HG03460 (cell line): Measurements from ENCODE around the gene ATP13A3.

ENCODE experiments used
- ATAC-seq: cut with Tn5 transposase; IDR thresholded peaks from one replicate; pipeline ENCODE4 v1.9.1; 2021; ENCODE audit not compliant: unreplicated experiment

Gene ATP13A3

DNA sequence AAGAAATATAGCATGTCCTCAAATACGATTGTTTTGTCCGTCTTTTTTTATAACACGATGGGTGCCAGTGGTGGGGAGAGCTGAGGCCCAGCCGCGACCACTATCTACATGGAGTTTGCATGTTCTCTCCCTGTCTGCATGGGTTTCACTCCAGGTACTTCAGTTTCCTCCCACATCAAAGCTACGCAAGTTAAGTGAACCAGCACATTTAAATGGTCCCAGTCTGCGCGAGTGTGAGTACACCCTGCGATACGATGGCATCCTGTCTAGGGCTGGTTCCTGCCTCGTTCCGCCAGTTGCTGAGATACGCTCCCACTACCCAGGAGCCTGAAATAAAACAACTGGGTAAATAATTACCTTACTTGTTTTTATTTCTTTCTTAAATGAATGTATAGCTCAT, 40.6 kb downstream of the ATP13A3 start:
- no peak for ATAC-seq

DNA sequence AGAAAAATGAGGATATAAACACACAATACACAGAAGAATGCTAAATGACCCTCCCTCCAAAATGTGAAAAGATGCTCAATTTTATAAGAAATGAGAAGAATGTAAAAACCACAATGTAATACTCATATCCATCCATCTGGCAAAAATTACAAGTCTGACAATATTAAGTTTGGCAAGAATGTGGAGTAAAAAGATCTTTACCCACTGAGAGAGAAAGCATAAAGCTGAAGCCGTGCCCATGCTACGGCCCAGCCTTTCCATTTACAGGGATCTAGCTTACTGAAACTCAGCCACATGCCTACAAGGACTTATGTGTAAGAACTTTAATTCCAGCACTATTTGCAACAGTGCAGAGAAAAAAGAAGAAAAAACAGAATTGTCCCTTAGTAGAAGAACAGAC, 42.9 kb downstream of the ATP13A3 start:
- ATAC-seq, result no peak

DNA sequence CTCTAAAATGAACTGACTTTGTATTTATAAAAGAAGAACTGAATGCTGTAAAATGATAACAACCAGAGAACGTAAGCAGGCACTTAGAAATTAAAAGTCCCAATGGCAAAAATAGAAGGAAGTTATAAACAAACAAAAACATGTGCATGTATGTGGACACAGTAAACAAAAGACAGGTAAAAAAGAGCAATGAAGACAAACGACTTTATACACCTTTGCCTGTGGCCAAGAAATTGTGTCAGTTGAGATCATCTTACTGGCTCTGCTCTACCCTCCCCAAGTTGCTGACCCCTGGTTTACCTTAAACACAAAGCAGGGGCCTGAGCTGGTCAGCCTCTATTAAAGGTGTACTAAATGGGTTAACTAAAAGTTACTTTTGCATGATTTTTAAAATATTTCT, 46.0 kb downstream of the ATP13A3 start:
- no peak for ATAC-seq

DNA sequence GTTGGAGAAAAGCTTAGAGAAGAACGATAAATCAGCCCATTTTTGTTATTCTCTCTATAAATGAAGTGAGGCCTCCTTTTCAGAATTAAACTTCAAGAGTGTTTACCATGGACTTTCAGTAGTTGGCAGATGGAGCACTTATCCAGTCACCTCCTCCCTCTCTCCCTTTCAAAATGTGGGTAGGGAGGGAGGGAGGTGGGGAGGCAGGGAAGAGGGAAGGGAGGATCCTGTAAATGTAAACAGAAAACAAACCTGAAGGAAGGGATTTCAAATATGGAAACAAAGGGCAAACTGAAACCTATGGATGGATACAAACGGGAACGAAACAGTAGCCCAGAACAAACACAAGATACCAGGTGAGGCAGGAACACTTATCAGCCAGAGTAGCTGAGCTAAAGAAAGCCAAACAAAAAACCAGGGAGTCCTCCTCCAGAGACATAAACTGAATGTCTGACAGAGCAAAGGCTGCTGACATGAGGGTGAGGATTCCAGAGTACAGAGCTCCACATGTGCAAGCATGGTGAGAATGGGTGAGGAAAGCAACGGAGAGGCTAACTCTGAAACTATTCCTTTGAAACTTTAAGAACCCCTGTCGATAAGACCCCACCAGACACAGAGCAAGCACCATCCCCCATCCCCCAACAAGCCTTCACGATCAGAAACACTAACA, 46.8 kb downstream of the ATP13A3 start:
- no peak for ATAC-seq

DNA sequence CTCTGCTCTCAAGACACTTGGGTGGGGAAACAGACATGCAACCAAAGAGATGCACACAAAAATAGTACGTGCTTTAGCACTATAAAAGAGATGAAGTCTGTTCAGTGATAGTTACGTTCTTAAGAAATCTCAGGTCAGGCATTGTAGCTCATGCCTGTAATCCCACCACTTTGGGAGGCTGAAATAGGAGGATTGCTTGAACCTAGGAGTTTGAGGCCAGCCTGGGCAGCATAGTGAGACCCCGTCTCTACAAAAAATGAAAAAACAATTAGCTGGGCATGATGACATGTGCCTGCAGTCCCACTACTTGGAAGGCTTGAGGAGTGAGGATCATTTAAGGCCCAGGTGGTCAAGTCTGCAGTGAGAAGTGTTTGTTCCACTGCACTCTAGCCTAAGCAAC, 52.3 kb downstream of the ATP13A3 start:
- no peak for ATAC-seq

DNA sequence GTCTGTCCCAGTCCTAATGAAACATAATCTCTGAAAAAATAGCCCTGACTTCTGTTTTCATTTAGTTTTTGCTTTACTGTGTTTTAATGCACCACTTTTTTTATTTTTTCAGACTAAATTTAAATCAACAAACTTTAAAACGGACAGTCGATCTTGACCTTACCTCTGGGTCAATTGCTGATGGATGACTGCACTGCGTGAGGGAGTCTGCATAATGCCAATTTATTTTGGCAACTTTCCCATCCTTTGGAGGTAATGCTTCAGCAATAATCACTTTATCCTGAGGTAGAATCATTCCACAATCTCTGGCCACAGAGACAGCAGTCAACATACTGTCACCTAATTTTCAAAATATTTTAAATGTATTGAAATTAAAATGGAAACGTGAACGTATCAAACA, 55.2 kb downstream of the ATP13A3 start:
- no peak for ATAC-seq

DNA sequence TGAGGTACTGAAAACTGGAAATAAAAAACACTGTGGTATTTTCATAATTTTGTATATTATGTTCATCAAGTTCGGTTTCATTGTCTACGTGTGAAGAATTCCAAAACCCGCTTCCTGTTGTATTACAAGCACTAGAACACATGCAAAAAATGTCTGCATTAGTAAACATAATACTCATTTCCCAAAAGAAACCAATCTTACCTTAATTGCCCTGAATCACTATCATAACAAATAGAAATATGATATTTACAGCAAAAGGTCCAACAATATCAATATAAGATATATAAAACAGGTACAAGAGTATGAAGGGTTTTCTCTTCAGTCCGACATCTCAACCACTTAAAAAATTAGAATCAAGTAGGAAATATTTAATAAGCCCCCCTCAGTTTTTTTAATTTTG, 61.4 kb downstream of the ATP13A3 start:
- no peak for ATAC-seq

DNA sequence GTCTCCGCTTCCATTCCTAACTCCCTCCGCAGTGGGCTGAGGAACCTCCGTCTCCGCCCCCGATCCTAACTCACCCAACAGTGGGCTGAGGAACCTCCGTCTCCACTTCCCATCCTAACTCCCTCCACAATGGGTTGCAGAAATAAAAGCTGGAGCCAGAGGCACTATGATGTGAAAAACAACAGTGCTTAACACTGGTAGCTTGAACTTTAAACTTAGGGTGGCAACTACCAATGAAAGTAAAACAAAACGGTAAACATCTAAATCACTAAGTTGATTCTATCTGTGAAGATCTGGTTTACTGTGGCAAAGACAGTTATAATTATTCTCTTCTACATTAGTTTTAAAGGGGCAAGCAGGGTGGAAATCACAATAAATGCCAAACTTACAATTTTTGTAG, 61.8 kb downstream of the ATP13A3 start:
- no peak for ATAC-seq

DNA sequence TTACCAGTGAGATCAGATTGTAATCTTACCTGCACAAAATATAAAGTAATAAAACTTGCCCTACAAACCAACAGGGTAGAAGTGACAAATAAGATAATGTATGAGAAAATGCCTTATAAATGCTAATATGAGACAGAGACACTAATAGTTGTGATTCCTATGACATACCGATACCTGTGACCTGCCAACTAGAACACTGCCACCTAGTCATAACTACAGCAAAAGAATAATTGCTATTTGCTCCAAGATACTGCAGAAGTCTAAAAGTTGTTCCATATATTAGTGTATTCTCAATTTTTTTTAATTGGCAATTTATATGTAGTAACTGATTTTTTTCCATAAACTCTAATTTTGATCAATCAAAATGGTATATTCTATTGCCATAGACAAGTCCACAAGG, 62.4 kb downstream of the ATP13A3 start:
- ATAC-seq, result no peak

DNA sequence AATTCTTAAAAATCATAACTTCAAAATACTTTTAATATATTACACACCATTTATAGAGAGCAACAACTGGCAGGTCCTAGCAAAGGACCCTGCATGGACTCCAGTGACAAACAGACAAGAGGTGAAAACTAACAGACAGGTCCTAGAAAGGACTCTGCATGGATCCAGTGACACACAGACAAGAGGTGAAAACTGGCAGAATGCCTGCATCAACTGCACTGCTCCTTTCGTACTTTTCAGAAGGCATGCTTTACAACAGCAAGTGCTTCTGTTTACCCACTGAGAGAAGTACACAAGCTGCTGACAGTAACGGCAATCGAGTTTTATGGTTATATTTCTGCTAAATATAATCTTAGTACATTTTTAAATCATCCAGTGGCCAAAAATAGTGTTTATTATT, 63.5 kb downstream of the ATP13A3 start:
- no peak for ATAC-seq

DNA sequence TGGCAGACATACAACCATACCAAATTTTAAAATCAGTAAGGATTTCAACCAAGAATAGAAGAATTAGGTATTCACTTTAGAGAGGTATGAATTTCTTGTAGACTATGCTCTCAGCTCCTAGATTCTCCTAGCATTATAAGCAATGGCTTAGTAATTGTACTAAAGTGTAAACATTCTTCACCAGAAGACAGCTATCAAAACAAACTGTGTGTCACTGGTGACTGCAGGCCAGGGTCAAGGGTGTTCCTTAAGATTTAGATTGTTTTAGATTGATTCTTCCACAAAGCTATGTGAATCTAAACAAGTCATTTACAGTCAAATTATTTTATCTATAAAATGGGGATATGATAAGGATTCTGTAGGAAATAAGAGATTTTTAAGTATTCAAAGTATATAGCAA, 64.6 kb downstream of the ATP13A3 start:
- ATAC-seq, result no peak

DNA sequence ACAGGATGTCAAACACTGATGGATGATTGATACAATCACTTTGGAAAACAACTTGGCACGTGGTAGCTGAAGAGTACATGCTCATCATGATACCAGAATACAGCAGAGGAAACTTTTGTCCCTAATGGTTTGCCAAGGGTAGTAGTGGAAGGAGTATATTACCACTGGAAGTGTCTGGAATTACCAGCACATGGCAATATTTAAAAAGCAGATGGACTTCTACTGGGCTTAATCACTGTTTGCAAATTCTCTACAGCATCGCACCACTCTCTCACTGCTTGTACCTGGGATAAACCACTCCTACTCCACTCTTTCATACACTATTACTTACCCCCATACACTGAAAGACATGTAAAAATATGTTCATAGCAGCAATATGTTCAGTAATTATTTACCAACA, 68.1 kb downstream of the ATP13A3 start:
- no peak for ATAC-seq

DNA sequence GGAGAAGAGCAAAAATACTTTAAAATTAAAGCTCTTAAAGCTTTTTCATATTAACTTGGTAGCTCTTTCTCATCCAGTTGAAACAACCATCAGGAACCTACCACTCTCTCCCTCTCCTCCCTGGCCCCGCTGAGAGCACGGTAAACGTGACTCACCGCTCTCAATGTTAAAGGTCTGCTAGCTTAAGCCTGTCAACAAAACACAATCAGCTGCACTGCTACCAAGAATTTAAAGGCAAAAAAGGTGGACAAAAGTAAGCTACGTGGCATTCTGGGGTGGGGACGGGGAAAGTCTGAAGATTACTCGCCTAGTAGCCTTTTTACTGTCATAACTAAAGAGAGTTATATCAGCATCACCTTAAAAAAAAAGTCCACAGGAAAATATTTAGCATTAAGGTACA, 79.4 kb downstream of the ATP13A3 start:
- no peak for ATAC-seq

DNA sequence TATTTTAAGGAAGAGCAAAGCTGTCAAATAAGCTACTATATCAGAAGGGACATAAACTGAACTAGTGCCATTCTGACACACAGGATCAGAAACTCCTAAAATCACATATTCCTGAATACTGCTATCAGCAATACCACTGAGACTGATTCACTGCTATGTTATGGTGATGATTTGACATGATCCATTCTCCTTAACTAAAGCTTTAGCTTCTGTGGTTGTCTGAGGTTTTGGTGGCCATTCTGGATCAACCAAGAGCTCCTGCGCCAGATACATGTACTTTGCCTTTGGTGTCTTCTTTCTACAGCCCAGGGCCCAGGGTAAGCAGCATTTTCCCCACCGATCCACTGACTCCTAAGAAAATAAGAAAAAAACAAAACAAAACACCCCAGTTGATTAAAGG, 81.0 kb downstream of the ATP13A3 start:
- ATAC-seq, result no peak

DNA sequence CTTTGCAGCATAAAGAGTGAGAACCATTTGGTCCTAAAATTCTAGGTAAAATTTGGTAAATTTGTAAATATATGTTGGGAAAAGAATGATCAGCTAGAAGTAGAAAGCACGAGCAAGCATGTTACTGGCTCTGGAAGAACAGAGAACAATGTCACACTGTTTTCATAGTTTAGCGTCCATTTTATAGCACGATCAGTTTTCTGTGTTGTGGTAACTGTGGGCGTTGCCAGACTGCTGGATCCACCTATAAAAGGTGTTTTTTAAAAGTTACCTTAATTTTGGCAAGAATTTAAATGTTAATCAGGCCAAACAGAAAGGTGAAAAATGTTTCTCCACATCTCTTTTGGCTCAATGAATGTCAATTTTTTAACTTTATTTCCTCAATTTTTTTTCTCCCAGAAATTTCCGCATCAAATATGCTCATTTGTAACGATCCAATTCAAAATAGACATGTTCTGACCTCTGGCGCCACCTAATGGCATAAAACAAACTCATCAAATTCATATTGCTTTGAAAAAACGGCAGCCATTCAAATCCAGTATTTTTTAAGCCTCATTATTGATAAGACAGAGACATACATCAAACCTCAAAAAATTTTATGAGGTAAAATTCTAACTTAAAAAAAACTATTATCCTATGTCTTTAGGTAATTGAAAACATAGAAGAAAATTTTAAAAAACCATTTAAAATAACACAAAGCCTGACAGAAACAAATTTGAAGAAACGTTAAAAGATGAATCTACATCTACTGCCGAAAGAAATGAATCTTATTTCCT, 82.2 kb downstream of the ATP13A3 start:
- ATAC-seq, result no peak

DNA sequence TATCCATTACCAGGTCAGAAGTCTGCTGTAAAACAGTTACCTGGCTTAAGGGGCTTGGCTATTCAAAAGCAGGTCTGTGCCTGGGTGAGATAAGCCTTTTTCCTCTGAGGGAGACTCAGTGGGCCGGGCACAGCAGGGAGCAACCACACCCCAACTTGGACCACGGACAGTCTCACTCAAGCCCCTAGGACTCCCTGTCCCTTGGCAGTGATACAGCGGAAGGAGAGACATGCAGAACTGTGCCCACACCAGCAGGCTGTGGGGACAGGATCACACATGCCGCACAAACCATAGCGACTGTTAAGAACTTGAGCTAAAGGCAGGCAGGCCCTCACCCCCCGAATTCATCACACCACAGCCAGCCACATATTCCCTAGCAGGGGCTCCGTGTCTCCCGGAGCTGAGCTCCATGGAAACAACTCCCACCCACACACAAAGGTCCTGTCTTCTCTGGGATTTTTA, 84.9 kb downstream of the ATP13A3 start:
- no peak for ATAC-seq

DNA sequence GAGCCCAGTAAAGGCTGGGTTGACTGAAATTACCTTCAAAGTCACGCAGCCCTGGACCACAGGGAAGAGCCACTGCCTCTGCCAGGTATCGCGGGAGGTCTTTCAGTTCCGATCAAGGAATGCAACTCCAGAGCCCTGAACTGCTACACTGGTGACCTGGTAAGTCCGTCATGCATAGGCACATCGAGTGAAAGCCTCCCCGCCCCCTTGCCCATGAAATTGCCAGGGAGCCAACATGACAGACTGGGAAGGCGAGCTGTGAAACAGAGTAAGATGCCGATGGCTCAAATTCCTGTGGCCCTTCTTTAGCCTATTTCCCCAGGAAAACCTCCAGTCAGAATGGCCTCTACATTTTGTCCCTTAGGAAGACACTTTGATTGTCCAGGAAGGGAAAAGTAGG, 85.5 kb downstream of the ATP13A3 start:
- no peak for ATAC-seq

DNA sequence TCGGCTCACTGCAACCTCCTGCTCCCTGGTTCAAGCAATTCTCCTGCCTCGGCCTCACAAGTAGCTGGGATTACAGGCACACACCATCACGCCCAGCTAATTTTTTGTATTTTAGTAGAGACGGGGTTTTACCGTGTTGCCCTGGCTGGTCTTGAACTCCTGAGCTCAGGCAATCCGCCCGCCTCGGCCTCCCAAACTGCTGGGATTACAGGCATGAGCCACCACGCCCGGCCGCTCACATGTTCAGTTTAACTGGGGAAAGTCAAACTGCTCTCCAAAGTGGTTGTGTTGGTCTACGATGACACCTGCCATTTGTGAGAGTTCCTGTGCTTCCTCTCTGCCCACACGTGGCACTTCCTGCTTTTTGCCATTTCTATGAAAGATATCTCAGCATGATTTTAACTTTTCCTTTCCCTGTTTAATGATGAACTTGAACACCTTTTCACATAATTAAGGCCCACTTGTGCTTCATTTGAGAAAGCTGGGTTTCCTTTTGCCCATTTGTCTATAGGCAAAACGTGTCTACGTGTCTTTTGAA, 86.9 kb downstream of the ATP13A3 start:
- no peak for ATAC-seq

DNA sequence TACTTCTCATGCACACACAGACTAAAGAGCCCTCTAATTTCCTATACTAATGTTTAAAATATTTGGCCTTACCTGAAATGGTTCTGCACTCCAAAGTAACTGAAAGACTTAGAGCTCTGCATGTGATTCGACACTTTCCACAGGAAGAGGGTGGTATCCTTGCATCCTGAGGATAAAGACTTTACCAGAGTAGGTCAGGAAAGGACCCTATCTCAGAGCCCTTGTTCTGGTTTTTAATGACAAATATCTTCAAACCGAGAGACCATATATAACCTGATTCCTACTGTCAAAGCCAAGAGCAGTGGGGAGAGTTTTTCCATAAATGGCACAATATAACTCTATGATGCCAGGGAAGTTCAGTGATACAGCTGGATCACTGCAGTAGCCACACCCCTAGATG, 87.6 kb downstream of the ATP13A3 start, which contains the start of gene GP5:
Gene GP5, minus strand, starts transcription at position 101 of the 400 bp plus-strand sequence. CDS start 984 bp downstream, outside the sequence.
- ATAC-seq, result no peak

DNA sequence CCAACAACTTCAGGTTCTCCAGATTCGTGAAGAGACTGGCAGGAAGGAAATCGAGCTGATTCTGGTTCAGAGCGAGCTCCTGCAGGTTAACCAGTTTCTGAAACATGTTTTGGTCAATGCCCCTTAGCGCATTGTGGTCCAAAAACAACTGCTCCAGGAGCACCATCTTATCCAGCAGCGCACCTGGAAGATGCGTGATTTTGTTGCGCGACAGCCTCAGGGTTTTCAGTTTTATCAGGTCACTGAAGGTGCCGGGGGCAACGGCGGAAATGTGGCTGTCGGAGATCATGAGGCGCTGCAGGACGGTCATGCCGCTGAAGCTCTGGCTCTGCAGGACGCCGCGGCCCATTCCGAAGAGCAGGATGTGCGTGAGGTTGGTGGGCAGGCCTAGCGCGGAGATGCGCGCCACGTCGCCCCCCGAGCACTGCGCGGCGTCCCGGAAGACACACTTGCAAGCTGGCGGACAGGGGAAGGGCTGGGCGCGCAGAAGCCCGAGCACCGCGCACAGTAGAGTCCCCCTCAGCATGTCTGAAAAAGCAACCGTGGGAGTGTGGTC, 89.0 kb downstream of the ATP13A3 start:
- no peak for ATAC-seq

DNA sequence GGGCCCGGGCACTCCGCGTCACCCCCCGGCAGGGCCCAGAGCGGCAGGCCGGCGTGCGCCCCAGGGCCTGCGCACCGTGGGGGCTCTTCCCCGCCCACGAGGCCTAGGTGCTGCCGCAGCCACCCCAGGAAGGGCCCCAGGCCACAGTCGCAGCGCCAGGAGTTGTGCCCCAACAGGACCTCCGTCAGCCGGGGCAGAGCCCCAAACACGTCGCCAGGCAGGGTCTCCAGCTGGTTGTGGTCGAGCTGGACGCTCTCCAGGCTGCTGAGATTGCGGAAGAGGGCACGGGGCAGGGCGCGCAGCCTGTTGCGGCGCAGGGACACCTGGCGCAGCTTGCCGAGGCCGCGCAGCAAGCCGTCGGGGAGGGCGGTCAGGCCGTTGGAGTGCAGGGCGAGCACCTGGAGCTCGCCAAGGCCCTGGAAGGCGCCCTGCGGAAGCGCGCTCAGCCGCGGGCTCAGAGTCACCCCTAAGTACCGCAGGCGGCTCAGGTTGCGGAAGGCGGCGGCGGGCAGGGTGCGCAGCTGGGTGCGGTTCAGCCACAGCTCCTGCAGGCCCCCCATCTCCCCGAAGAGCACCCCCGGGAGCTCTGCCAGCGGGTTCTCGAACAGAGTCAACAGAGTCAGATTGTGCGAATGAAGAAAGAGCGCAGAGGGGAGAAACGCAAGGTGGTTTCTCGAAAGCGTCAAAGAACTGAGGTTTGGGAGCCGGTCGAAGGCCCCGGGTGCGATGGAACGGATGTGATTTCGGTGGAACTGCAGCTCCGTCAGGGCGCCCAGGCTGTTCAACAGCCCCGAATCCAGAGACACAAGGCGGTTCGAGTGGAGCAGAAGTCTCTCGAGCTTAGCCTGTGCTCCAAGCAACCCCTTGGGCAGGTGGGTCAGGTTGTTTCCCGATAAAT, 89.7 kb downstream of the ATP13A3 start:
- ATAC-seq, result no peak
